Pons (tissue), 1 donor: Measurements from ENCODE around the gene ERFE.
"Not testable (repeated sequence)": the region's sequence is repeated elsewhere in the genome, so short reads cannot be mapped to it uniquely, and the experiment has no call there.

Experiments
- DNase-seq: peaks from one replicate; pipeline ENCODE4 v3.0.0-alpha.2; 2016; ENCODE audit warnings: low spot score

The ERFE gene

DNA sequence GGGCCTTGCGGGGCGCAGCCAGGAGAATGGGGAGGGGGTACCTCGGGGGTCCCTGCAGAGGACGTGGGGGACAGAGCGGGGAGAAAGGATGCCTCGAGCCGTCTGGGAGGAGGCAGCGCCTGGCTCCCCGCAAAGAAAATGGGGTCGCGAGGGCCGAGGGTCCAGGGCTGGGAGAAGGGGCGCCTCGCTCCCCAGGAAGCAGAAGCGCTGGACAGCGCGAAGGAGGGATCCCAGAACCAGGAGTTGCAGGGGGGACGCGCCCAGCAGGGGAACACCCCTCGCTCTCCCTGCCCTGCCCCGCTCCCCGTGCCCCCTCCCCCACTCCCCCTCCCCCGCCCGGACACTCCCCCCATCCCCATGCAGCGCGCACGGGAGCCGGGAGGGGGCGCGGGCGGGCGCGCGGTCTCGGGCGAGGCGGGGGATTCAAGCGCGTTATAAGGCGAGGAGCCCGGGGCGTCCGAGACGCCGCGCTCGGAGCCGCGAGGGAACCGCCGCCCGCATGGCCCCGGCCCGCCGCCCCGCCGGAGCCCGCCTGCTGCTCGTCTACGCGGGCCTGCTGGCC, at the start of gene ERFE:
Gene ERFE, plus strand, starts transcription at position 462 of the 562 bp plus-strand sequence. Its CDS starts 38 bp downstream, at position 500.
- no peak for DNase-seq

- DNase-seq, result no peak
Measured at GRCh38 chr2:238113611-238114010, 45.2 kb upstream of the ERFE start.

- DNase-seq, result no peak
Measured at GRCh38 chr2:238114331-238114841, 44.4 kb upstream of the ERFE start.

GRCh38 chr2:238114851-238115660, 43.7 kb upstream of the ERFE start:
- DNase-seq, result no peak

- not testable (repeated sequence) for DNase-seq
Measured at GRCh38 chr2:238115709-238116108, 43.1 kb upstream of the ERFE start.

DNA sequence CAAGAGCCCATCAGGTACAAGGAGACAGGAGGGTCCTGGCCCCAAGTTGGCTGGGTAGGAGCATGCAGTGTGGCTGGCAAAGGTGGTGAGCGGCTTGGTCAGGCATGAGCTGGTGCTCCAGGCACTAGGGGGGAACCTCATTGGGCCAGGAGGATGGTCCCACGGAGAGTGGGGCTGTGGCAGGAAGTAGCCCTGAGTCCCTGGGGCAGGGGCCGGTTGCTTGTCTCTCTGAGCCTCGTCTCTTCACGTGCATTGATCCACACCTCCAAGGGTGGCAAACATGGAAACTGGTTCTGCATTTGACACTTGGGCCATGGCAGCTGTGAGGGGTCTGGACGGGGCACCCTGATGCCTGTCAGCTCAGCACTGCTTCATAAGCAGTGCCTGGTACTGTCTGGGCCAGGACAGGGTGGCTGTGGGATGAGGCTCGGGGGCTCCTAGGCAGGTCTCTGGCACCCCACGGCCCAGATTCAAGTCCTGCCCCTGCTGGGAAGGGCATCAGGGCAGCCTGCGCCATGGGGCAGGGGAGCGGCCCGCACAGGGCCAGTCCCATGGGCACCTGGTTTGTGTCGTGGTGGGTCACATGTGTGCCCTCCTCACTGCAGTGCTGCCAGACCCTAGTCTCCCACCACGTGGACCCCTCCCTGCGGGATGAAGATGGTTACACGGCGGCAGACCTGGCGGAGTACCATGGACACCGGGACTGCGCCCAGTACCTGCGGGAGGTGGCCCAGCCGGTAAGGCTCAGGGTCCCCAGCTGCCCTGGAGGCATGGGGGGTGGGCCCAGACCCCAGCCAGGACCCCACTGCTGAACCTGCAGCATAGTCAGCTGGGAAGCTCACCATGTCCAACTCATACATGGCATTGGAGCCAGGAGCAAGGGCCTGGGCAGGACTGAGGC, 42.2 kb upstream of the ERFE start:
- DNase-seq, result no peak

DNA sequence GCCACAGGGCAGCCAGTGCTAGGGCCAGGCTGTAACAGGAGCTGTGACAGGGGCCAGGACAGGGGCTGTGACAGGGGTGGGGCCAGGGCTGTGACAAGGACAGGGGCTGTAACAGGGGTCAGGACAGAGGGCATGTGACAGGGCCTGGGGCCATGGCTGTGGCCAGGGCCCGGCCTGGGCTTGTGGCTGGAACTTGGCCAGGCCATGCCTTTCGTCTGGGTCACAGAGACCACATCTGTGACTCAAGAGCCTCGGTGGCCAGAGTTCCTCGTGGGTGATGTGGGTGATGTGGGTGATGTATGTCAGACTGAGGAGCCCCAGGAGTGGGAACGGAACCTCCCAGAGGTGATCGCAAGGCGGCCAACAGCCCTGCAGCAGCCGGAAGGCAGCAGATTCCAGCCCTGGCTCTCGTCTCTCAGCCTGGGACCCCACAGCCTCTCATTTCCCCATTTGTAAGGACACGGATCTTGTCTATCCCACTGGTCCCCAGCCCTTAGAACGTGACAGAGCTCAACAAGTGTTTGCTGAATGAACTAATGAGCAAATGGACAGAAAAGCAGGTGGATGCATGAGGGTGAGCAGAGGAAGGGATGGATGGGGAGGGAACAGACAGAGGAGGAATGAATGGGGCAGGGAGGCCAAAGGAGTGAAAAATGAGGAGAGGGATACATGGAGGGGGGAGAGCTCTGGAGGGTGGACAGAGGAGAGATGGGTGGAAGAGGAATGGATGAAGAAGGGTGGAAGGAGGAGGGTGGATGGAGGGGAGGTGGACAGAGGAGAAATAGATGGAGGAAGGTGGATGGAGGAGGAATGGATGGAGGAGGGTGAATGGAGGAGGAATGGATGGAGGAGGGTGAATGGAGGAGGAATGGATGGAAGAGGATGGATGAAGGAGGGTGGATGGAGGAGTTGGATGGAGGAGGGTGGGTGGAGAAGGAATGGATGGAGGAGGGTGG, 41.3 kb upstream of the ERFE start:
- DNase-seq, result no peak

GRCh38 chr2:238119756-238120462, 38.9 kb upstream of the ERFE start:
- DNase-seq, result no peak

GRCh38 chr2:238120463-238121298, 38.1 kb upstream of the ERFE start:
- no peak for DNase-seq

GRCh38 chr2:238121511-238122286, 37.1 kb upstream of the ERFE start:
- DNase-seq, result no peak

DNA sequence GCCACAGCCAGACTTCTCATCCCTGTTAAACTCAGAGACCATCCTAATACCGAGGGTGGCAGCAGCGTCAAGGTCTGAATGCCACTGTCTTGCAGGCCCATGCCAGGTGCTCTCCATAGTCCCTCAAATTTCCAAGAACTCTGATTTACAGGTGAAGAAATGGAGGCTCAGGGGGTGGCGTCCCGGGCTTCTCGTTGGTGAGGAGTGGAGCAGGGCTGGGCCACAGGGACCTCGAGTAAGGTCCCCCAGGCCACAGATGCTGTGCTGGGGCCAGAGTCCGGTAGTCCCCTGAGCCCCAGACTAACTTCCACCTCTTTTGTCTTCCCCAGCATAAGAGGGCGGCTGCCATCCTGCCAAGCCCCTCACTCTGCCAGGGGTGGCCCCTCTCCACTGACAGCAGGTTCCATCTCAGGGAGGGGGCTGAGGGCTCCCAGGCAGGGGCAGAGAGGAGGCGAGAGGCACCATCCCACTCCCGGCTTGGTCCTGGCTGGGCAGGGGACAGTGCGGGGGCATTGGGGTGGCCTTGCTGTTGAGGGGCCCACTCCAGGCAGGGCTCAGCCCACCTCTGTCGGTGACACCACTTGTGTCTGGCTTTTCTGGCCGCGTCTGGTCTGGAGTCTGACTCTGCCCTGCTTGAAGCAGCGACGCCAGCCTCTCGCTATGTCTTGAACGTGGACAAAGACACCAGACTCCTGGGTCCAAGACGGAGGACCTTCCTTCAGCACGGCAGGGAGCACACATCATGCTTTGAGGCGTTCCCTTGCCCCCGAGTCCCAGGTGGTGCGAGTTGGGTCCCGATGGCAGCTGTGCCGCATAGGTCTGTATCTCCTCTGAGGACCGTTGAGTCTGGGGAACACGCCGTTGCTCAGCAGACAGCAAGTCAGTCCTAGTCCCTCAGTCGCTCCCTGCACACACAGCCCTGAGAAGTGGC, 36.2 kb upstream of the ERFE start:
- no peak for DNase-seq

DNA sequence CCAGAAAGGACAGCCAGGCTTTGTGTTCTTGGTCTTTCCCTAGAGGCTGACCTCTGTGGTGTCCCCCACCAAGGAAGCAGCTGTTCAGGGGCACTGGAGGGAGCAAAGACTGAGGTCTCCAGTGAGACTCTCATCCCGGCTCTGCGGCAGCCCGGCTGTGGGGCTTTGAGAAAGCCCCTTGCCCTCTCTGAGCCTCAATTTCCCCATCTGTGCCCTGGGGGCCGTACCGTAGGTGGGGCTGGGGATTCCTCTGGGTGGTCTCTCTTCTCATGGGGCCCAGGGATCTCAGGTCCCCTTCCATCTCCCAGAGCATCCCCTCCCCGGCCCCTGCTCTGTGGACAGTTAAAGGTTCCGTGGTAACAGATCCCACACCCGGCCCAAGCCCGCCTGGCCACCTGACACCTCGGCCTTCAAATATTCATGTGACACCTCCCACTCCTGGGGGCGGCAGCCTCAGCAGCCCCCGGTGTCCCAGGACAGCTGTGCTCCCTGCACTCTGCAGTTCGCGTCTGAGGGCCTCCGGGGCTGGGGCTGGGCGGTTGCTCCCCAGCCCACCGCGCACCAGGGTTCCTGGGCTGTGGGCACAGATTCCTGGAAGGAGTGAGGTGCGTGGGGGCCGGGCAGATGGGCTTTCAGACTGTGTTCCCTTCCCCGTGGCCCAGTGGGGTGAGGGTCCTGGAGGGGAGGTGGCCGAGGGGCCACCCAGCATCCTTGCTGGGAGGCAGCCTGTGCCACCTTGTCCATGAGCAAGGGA, 35.4 kb upstream of the ERFE start:
- DNase-seq, result no peak

- DNase-seq, result no peak
Measured at GRCh38 chr2:238123991-238124470, 34.7 kb upstream of the ERFE start.

DNA sequence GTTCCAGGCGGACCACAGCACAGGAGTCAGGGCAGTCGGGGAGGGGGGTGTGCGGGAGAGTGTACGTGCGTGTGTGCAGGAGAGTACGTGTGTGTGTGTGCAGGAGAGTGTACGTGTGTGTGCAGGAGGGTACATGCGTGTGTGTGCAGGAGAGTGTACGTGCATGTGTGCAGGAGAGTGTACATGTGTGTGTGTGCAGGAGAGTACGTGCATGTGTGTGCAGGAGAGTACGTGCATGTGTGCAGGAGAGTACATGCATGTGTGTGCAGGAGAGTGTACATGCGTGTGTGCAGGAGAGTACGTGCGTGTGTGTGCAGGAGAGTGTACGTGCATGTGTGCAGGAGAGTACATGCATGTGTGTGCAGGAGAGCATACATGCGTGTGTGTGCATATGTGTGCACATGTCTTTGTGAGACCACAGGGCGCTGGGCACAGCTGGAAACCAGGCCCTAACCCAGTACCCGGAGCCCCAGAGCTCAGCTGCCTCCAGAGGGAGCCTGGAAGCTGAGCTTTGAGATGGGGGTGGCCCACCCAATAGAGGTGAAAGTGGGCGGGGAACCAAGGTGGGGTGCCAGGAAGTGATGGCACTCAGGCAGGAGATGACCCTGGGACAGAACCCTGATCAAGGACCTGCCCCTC, 34.2 kb upstream of the ERFE start:
- DNase-seq, result no peak

- DNase-seq, result no peak
Measured at GRCh38 chr2:238125127-238125885, 33.5 kb upstream of the ERFE start.

GRCh38 chr2:238126338-238126737, 32.4 kb upstream of the ERFE start:
- DNase-seq, result no peak
